OCI-LY3 (cell line): Measurements from ENCODE around the gene CCDC182.

ENCODE experiments used
- H2AFZ ChIP-seq: fragments of 200-600, 300-600 bp; shearing (Covaris generic); 2 replicates; pipeline ENCODE4 v1.6.0; 2014; ENCODE audit warnings: antibody characterized with exemption, low read depth, low read length
- H3K27ac ChIP-seq: fragments of 200-600, 300-600 bp; sonication (generic); 2 replicates; pipeline ENCODE4 v1.5.1; 2014; ENCODE audit warnings: mild to moderate bottlenecking, low read length, moderate library complexity, mixed read lengths
- H3K27me3 ChIP-seq: fragments of 200-600, 300-600 bp; sonication (generic); 2 replicates; pipeline ENCODE4 v1.6.1; 2014; ENCODE audit warnings: low read depth, low read length, mixed read lengths
- H3K36me3 ChIP-seq: fragments of 200-600, 300-600 bp; sonication (generic); replicated peaks from 2 replicates; pipeline ENCODE3; 2014; ENCODE audit warnings: low read depth, low read length, mixed read lengths
- H3K4me1 ChIP-seq: fragments of 300-600, 200-600 bp; sonication (generic); 2 replicates; pipeline ENCODE4 v1.6.1; 2014; ENCODE audit warnings: low read length, mixed read lengths
- H3K4me2 ChIP-seq: fragments of 200-600, 300-600 bp; sonication (generic); 2 replicates; pipeline ENCODE4 v1.6.1; 2014; ENCODE audit warnings: low read length, mixed read lengths
- H3K4me3 ChIP-seq: fragments of 300-600, 200-600 bp; sonication (generic); 2 replicates; pipeline ENCODE4 v1.5.1; 2014; ENCODE audit warnings: antibody characterized with exemption, mild to moderate bottlenecking, low read length, moderate library complexity
- H3K79me2 ChIP-seq: fragments of 300-600, 200-600 bp; shearing (Covaris generic); 2 replicates; pipeline ENCODE4 v1.6.1; 2014; ENCODE audit warnings: mild to moderate bottlenecking, low read length, mixed read lengths
- H3K9ac ChIP-seq: fragments of 300-600, 200-600 bp; shearing (Covaris generic); 2 replicates; pipeline ENCODE4 v1.6.0; 2014; ENCODE audit warnings: mild to moderate bottlenecking, low read length, moderate library complexity
- H3K9me3 ChIP-seq: fragments of 200-600, 300-600 bp; shearing (Covaris generic); 2 replicates; pipeline ENCODE4 v1.6.1; 2014; ENCODE audit warnings: low read length, mixed read lengths; ENCODE audit not compliant: insufficient read depth
- H4K20me1 ChIP-seq: fragments of 200-600, 300-600 bp; sonication (generic); 2 replicates; pipeline ENCODE4 v1.6.1; 2016; ENCODE audit warnings: low read length, mixed read lengths; ENCODE audit not compliant: insufficient read depth
- EZH2phosphoT487 ChIP-seq: fragments of 200-600 bp; shearing (Covaris generic); IDR thresholded peaks from 2 replicates; pipeline ENCODE4 v1.6.1; 2018; ENCODE audit warnings: antibody characterized with exemption, mixed run types, low read depth
- TF ChIP-seq, protein P1 (sequence below): fragments of 200-600, 300-600 bp; sonication (generic); IDR thresholded peaks from 2 replicates; pipeline ENCODE4 v1.5.1; 2014; ENCODE audit warnings: antibody characterized with exemption, low read length, low read depth

Gene CCDC182

DNA sequence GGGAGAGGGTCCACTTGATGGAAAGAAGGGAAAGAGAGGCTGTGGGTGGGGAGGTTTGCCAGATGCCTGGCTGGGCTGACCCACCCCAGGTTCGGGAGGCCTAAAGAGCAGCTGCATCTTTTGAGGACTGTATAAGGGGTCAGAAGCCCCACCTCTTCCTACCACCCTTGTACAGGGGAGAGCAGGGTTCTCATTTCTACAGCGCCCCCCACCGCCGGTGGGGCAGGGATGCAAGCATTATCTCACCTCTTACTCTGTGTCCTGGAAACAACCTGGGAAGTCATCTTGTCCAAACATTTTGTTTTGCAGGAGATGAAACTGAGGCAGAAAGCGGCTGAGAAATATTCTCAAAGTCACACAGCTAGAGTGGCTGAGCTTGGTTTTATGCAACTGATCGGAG, 22.5 kb upstream of the CCDC182 start:
- Histone ChIP-seq H3K4me2 (no peak overlapping the region), H4K20me1 (no peaks in the 10 kb centered on the region), H2AFZ (no peak overlapping the region), H3K79me2 (no peaks in the 10 kb centered on the region), H3K27me3 (peaks cover 40% of the 10 kb centered on the region), H3K9me3 (no peaks in the 10 kb centered on the region), H3K4me1 (no peaks in the 10 kb centered on the region), H3K36me3 (no peaks in the 10 kb centered on the region), H3K27ac (no peak overlapping the region), H3K4me3 (no peak overlapping the region), H3K9ac (no peak overlapping the region)
- TF ChIP-seq, protein P1, sequence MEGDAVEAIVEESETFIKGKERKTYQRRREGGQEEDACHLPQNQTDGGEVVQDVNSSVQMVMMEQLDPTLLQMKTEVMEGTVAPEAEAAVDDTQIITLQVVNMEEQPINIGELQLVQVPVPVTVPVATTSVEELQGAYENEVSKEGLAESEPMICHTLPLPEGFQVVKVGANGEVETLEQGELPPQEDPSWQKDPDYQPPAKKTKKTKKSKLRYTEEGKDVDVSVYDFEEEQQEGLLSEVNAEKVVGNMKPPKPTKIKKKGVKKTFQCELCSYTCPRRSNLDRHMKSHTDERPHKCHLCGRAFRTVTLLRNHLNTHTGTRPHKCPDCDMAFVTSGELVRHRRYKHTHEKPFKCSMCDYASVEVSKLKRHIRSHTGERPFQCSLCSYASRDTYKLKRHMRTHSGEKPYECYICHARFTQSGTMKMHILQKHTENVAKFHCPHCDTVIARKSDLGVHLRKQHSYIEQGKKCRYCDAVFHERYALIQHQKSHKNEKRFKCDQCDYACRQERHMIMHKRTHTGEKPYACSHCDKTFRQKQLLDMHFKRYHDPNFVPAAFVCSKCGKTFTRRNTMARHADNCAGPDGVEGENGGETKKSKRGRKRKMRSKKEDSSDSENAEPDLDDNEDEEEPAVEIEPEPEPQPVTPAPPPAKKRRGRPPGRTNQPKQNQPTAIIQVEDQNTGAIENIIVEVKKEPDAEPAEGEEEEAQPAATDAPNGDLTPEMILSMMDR = no peak
- no peak for TF ChIP-seq EZH2phosphoT487

- H3K4me2 ChIP-seq = no peak overlapping the region
- no peaks in the 10 kb centered on the region for H4K20me1 ChIP-seq
- no peak overlapping the region for H3K4me3 ChIP-seq
- no peak overlapping the region for H3K9ac ChIP-seq
- H3K36me3 ChIP-seq = no peaks in the 10 kb centered on the region
- no peak overlapping the region for H2AFZ ChIP-seq
- H3K4me1 ChIP-seq = no peaks in the 10 kb centered on the region
- TF ChIP-seq EZH2phosphoT487 = no peak
- TF ChIP-seq, protein P1 = no peak
- H3K9me3 ChIP-seq = no peaks in the 10 kb centered on the region
- H3K79me2 ChIP-seq = no peaks in the 10 kb centered on the region
- no peak overlapping the region for H3K27ac ChIP-seq
- peaks cover 36% of the 10 kb centered on the region for H3K27me3 ChIP-seq
Observed at GRCh38 chr17:57766318-57766943, 21.3 kb upstream of the CCDC182 start.

GRCh38 chr17:57762452-57763395, 17.6 kb upstream of the CCDC182 start:
- Histone ChIP-seq H3K27me3 (peaks cover 6% of the 10 kb centered on the region), H3K4me2 (no peak overlapping the region), H3K9ac (no peak overlapping the region)

More at GRCh38 chr17:57762452-57763395, 17.6 kb upstream of the CCDC182 start:
- Histone ChIP-seq H3K36me3 (no peaks in the 10 kb centered on the region), H4K20me1 (no peaks in the 10 kb centered on the region), H2AFZ (no peak overlapping the region), H3K27ac (no peak overlapping the region), H3K9me3 (no peaks in the 10 kb centered on the region), H3K4me1 (no peaks in the 10 kb centered on the region), H3K4me3 (no peak overlapping the region), H3K79me2 (no peaks in the 10 kb centered on the region)
- TF ChIP-seq, protein P1 = no peak
- no peak for TF ChIP-seq EZH2phosphoT487
